Parathyroid adenoma (tissue), 2 donors: ENCODE results near the gene TADA1.

Experiments
- H2AFZ ChIP-seq: fragments of 300-600 bp; sonication (generic); one replicate; pipeline ENCODE4 v1.7.0; 2017; ENCODE audit warnings: antibody characterized with exemption, mild to moderate bottlenecking
- H3K27ac ChIP-seq: fragments of 300-600 bp; sonication (generic); one replicate; pipeline ENCODE4 v1.7.0; 2017
- H3K27me3 ChIP-seq: fragments of 300-600 bp; sonication (generic); one replicate; pipeline ENCODE4 v1.7.0; 2017; ENCODE audit warnings: low read length; ENCODE audit not compliant: control insufficient read depth, insufficient read depth
- H3K36me3 ChIP-seq: fragments of 300-600 bp; sonication (generic); one replicate; pipeline ENCODE4 v1.7.0; 2017; ENCODE audit warnings: low read length; ENCODE audit not compliant: control insufficient read depth, insufficient read depth
- H3K4me1 ChIP-seq: fragments of 300-600 bp; sonication (generic); one replicate; pipeline ENCODE4 v1.7.0; 2017; ENCODE audit warnings: control low read depth
- H3K4me2 ChIP-seq: fragments of 300-600 bp; sonication (generic); one replicate; pipeline ENCODE4 v1.7.0; 2017; ENCODE audit warnings: low read length
- H3K4me3 ChIP-seq: fragments of 300-600 bp; sonication (generic); one replicate; pipeline ENCODE4 v1.7.0; 2017; ENCODE audit warnings: low read depth, low read length
- H3K79me2 ChIP-seq: fragments of 300-600 bp; sonication (generic); one replicate; pipeline ENCODE4 v1.7.0; 2017; ENCODE audit warnings: control low read depth
- H3K9ac ChIP-seq: fragments of 300-600 bp; sonication (generic); one replicate; pipeline ENCODE4 v1.7.0; 2017; ENCODE audit warnings: mild to moderate bottlenecking
- H3K9me3 ChIP-seq: fragments of 300-600 bp; sonication (generic); one replicate; pipeline ENCODE4 v1.7.0; 2017; ENCODE audit warnings: low read length; ENCODE audit not compliant: control insufficient read depth
- TF ChIP-seq, protein P1 (sequence below): fragments of 300-600 bp; sonication (generic); IDR thresholded peaks from one replicate; pipeline ENCODE4 v1.7.0; 2017; ENCODE audit warnings: antibody characterized with exemption, mild to moderate bottlenecking
- donor health status: primary hyperparathyroidism.

The TADA1 gene

DNA sequence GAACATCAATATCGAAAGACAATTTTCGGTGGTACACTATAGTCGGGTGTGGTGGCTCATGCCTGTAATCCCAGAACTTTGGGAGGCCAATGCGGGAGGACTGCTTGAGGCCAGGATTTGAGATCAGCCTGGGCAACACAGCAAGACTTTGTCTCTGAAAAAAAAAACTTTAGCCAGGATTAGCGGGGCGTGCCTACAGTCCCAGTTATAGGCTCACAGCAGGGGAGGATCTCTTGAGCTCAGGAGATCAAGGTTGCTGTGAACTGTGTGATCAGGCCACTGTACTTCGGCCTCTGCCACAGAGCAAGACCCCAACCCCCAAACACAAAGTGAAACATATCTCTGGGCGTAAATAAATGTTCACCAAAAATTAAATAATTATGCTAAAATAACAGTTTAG lies 1.6 kb downstream of the TADA1 start:
- no peak overlapping the region for H3K9ac ChIP-seq
- H3K27me3 ChIP-seq = no peaks in the 10 kb centered on the region
- TF ChIP-seq, protein P1, sequence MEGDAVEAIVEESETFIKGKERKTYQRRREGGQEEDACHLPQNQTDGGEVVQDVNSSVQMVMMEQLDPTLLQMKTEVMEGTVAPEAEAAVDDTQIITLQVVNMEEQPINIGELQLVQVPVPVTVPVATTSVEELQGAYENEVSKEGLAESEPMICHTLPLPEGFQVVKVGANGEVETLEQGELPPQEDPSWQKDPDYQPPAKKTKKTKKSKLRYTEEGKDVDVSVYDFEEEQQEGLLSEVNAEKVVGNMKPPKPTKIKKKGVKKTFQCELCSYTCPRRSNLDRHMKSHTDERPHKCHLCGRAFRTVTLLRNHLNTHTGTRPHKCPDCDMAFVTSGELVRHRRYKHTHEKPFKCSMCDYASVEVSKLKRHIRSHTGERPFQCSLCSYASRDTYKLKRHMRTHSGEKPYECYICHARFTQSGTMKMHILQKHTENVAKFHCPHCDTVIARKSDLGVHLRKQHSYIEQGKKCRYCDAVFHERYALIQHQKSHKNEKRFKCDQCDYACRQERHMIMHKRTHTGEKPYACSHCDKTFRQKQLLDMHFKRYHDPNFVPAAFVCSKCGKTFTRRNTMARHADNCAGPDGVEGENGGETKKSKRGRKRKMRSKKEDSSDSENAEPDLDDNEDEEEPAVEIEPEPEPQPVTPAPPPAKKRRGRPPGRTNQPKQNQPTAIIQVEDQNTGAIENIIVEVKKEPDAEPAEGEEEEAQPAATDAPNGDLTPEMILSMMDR = no peak
- no peak overlapping the region for H3K4me3 ChIP-seq
- no peak overlapping the region for H3K4me2 ChIP-seq
- H3K4me1 ChIP-seq = no peaks in the 10 kb centered on the region
- H3K36me3 ChIP-seq = no peaks in the 10 kb centered on the region
- peaks cover 5% of the 10 kb centered on the region for H3K79me2 ChIP-seq
- no peak overlapping the region for H2AFZ ChIP-seq
- no peak overlapping the region for H3K27ac ChIP-seq
- no peaks in the 10 kb centered on the region for H3K9me3 ChIP-seq

DNA sequence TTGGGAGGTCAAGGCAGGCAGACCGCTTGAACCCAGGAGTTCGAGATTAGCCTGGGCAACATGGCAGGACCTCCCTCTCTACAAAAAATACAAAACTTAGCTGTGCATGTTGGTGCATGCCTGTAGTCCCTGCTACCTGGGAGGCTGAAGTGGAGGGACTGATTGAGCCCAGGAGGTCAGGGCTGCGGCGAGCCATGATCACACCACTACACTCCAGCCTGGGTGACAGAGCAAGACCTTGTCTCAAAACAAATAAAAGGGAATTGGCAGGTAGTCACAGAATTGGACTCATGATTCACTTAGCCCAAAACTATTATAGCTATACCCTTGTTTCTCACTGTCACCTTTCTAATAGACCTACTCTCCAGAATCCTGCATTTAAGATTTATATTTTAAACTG lies 5.5 kb downstream of the TADA1 start:
- Histone ChIP-seq H3K27me3 (no peaks in the 10 kb centered on the region), H3K79me2 (peaks cover 5% of the 10 kb centered on the region), H3K4me2 (no peak overlapping the region), H3K4me3 (no peak overlapping the region), H3K4me1 (no peaks in the 10 kb centered on the region), H3K36me3 (no peaks in the 10 kb centered on the region), H3K9ac (no peak overlapping the region), H3K9me3 (no peaks in the 10 kb centered on the region), H3K27ac (no peak overlapping the region), H2AFZ (no peak overlapping the region)
- TF ChIP-seq, protein P1 = no peak

DNA sequence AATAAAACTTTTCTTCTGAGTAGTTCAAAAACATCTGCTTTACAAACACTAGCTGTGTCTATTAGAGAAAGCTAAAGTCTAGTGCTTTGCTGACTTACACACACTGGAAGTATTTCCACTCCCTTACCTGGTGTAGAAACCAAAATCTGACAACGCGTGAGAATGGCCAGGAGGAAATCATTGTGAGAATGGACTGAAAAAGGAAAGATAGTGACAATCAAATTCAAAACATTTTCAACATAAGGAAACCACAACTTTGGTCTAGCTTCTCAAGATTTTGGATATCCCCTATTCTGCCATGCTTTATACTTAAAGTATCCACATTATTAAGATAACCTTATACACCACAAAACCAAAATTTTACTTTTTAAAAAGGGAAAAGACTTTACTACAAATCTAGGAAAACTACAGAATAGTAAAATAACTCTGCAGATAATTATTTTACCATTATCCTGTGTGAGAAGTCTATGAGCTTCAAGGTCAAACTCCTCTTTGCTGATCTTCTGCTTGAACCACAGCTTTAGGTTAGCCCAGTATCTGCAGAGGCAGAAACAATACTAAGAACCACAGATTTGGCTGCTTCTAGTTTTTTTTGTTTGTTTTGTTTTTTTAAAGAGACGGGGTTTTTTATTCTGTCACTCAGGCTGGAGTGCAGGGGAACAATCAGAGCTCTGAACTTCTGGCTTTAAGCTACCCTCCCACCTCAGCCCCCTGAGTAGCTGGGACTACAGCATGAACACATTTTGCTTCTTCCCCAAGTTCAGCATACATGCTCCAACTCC lies 6.6 kb downstream of the TADA1 start:
- H2AFZ ChIP-seq = no peak overlapping the region
- H3K9ac ChIP-seq = no peak overlapping the region
- no peaks in the 10 kb centered on the region for H3K4me1 ChIP-seq
- no peaks in the 10 kb centered on the region for H3K9me3 ChIP-seq
- H3K27ac ChIP-seq = no peak overlapping the region
- H3K4me3 ChIP-seq = no peak overlapping the region
- H3K27me3 ChIP-seq = no peaks in the 10 kb centered on the region
- TF ChIP-seq, protein P1 = no peak
- no peak overlapping the region for H3K4me2 ChIP-seq
- H3K36me3 ChIP-seq = no peaks in the 10 kb centered on the region
- peaks cover 2% of the 10 kb centered on the region for H3K79me2 ChIP-seq

DNA sequence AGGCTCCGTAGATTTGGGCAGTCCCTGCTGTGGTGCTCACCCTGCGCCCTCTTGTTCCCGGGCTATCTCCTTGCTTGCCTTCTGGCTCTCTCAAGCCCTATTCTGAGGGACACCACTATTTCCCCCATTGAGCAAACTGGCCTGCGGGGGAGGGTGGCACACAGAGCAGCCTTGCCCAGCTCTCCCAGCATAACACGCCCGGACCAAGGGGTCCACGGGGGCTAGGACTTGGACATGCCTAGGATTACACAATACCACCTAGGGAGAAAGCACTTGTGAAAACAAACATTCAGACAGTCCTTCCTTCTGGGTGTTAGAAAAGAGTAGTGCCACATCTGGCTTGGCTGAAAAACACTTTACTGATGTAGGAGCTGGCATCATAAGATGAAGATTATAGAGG lies 7.4 kb downstream of the TADA1 start:
- no peak overlapping the region for H2AFZ ChIP-seq
- H3K4me3 ChIP-seq = no peak overlapping the region
- no peak overlapping the region for H3K9ac ChIP-seq
- no peaks in the 10 kb centered on the region for H3K36me3 ChIP-seq
- H3K4me2 ChIP-seq = no peak overlapping the region
- no peaks in the 10 kb centered on the region for H3K4me1 ChIP-seq
- H3K27ac ChIP-seq = no peak overlapping the region
- peaks cover 2% of the 10 kb centered on the region for H3K79me2 ChIP-seq
- H3K9me3 ChIP-seq = no peaks in the 10 kb centered on the region
- TF ChIP-seq, protein P1 = no peak
- no peaks in the 10 kb centered on the region for H3K27me3 ChIP-seq

DNA sequence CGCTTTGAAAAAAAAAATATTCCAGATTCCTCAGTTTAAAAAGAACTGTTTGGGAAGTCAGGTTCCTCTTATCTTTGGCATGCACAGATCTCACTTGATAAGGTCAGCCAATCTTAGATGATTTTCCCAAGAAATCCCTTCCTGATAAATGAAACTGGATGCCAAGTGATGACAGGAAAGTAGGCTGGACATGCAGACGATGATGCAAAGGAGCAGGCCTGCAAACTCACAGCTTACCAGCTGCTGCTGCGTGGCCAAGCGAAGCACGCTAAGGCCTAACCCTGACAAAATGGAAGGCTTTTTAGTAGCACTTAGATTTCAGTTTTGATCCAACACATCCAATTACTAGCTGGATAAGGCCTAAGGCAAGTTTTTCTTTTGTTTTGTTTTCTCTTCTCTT lies 10.1 kb downstream of the TADA1 start:
- Histone ChIP-seq H3K36me3 (no peaks in the 10 kb centered on the region), H3K27me3 (no peaks in the 10 kb centered on the region), H3K4me2 (peak overlapping the region; percentile 3), H3K79me2 (no peaks in the 10 kb centered on the region), H3K27ac (no peak overlapping the region), H3K9ac (no peak overlapping the region), H3K4me1 (no peaks in the 10 kb centered on the region), H3K9me3 (no peaks in the 10 kb centered on the region), H3K4me3 (no peak overlapping the region), H2AFZ (no peak overlapping the region)
- TF ChIP-seq, protein P1 = no peak
